AG04449 (cell line): ENCODE results near the gene ISOC2.

Source experiments
- CTCF ChIA-PET: fragments of 350-600 bp; formaldehyde crosslinking; extraction: SDS; loops from one replicate; lab custom pipeline; 2021; ENCODE audit warnings: antibody characterized with exemption; lab: Yijun Ruan, JAX
- POLR2A ChIA-PET: fragments of 400-600, 350-600 bp; formaldehyde crosslinking; extraction: SDS; loops from one replicate; lab custom pipeline; 2020; ENCODE audit warnings: antibody characterized with exemption, inconsistent platforms; lab: Yijun Ruan, JAX
- DNase-seq: peaks from one replicate; pipeline ENCODE4 v3.0.0-alpha.2; 2010; ENCODE audit warnings: low read depth, low spot score
- H3K4me3 ChIP-seq: 2 replicates; pipeline ENCODE4 v1.5.1; 2011; ENCODE audit warnings: low read depth, mild to moderate bottlenecking, control low read depth, low read length
- TF ChIP-seq, protein P1 (sequence below): IDR thresholded peaks from one replicate; pipeline ENCODE4 v1.5.1; 2011; ENCODE audit warnings: mild to moderate bottlenecking, moderate library complexity, low read length, control low read depth, inconsistent platforms; ENCODE audit not compliant: insufficient read depth; ENCODE audit errors: missing control alignments

Gene ISOC2

DNA sequence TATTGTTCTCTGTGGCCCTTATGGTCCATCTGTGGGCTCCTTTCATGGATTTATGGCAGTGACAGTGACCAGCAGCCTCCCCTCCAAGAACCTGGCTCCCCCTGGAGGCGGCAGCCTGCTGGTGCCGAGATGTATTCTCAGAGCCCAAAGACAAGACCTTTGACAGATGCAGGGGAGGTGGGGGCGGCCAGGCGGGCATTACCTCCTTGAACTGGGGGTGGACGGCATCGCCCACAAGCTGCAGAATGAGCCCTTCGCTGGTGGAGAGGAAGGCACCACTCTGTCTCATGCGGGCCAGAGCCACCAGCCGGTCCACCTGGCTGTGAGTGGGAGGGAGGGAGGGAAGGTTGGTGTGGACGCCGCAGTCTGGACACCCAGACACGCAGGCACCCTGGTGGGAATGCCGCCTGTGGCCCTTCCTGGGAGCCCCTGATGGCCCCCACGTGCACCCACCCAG, 6.6 kb downstream of the ISOC2 start:
- H3K4me3 ChIP-seq: no peak overlapping the region
- POLR2A ChIA-PET: no interaction called here
- no peak for DNase-seq
- CTCF ChIA-PET: interaction anchor here (1.7 to 3.0 kb wide), 4 partner anchors 12 to 314 kb away, joined by 5 to 24 read pairs (median 14); no protein-coding TSS in a partner anchor
- TF ChIP-seq, protein P1, sequence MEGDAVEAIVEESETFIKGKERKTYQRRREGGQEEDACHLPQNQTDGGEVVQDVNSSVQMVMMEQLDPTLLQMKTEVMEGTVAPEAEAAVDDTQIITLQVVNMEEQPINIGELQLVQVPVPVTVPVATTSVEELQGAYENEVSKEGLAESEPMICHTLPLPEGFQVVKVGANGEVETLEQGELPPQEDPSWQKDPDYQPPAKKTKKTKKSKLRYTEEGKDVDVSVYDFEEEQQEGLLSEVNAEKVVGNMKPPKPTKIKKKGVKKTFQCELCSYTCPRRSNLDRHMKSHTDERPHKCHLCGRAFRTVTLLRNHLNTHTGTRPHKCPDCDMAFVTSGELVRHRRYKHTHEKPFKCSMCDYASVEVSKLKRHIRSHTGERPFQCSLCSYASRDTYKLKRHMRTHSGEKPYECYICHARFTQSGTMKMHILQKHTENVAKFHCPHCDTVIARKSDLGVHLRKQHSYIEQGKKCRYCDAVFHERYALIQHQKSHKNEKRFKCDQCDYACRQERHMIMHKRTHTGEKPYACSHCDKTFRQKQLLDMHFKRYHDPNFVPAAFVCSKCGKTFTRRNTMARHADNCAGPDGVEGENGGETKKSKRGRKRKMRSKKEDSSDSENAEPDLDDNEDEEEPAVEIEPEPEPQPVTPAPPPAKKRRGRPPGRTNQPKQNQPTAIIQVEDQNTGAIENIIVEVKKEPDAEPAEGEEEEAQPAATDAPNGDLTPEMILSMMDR: peak; percentile 77

DNA sequence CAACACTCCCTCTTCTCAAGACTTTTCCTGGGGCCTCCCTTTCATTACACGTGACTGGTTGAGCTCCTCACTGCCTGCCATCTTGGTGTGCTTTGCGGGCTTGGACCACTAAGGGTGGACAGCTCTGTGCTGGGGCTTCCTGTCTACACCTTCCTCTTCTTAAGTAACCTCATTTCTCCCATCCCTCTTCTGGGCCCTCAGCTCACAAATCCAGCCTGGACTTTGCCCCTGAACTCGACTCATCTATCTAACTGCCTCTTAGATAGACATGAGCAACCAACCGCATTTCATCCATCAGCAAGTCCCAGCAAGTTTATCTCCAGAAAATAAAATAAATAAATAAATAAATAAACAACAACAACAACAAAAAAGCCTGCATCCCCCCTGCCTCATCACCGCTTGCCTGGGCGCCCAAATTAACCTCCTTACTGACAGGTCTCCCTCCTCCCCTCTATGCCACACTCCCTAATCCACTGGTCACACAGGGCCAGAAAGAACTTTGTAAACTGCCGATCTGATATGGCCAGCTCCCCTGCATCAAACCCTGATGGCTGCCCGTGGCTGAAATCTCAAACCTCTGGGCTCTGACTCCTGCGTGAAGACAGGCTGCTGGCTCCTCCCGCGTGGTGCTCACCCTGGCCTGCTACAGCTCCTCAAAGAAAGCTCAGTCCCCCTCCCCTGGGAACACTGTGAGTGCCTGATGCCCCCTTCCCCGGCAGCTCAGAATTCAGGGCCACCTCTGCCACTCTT, 7.8 kb downstream of the ISOC2 start:
- POLR2A ChIA-PET: interaction anchor here (1.2 kb wide), 1 partner anchor 23 kb away, joined by 3 read pairs; the partner anchor contains the start of gene ZNF628
- no peak for DNase-seq
- CTCF ChIA-PET: interaction anchor here (0.8 to 3.0 kb wide), 14 partner anchors 10 to 365 kb away, joined by 3 to 24 read pairs (median 5); partner anchors contain the start of genes SHISA7 and ZNF628
- TF ChIP-seq, protein P1: no peak
- H3K4me3 ChIP-seq: no peak overlapping the region

DNA sequence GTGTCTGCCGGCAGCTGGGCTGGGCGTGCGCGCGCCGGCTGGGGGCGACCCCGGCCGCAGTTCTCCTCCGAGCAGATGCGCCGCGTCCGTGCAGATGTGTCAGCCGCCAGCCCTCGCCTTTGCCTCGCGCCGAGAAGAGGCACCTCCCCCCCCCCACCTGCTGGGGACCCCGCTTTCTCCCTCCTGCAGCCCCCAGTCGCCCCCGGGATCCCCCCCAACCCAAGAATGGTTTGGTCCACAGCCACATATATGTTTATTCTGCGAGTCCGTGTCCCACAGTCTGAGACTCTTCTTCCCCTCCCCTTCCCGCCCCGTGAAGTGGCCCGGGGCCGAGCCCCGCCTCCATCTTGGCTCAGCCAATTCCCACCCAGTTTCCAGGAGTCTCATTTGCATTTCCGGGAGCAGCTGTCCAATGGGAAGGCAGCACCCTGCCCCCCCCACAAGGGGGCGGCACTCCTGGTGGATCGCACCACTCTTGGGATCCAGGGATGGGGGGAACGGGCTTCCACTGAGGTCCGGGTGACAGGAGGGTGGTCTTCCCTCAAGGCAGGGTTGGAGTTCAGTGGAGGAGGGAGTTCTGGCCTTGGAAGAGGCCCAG, 8.6 kb downstream of the ISOC2 start:
- CTCF ChIA-PET: interaction anchor here (1.0 to 3.0 kb wide), 12 partner anchors 9 to 364 kb away, joined by 3 to 24 read pairs (median 5); partner anchors contain the start of gene SHISA7
- no peak for DNase-seq
- TF ChIP-seq, protein P1: no peak
- no peak overlapping the region for H3K4me3 ChIP-seq
- POLR2A ChIA-PET: interaction anchor here (1.2 kb wide), 1 partner anchor 23 kb away, joined by 3 read pairs; the partner anchor contains the start of gene ZNF628

DNA sequence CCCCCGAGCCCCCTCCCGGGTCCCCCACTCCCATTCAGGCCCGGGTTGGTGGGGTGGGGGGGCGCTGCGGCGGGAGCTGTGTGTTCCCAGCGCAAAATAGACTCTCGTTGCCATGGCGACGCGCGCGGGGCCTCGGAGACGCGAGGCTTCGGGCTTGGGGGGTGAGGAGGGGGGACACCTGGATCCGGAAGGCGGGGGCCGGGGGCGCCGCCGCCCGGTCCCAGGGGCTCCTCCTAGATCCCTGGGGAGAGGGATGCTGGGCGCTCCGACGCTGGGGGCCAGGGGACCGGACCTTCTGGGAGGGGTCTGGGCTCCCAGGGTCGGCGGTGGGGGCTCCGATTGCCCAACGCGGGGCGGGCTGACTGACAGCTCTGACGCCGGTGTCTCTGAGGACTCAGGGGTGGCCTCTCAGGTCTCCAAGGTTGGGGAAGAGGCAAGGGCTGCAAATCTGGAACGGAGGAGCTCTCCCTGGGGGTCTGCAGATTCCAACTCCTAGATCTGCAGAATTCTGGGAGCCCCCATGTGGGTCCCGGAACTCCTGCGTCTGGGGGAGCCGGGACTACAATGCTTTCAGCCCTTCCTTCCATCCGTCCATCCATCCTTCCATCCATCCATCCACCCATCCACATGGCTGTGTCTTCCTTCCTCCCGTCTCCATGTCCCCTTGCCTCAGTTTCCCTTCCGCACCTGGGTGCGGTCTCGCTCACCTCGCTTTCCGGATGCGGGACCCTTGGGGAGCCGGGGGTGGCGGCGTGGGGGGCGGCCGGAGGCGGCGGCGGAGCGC, 9.3 kb downstream of the ISOC2 start:
- DNase-seq: no peak
- TF ChIP-seq, protein P1: no peak
- ChIA-PET CTCF (interaction anchor here (0.8 to 3.0 kb wide), 5 partner anchors 15 to 305 kb away, joined by 4 to 24 read pairs (median 5); no protein-coding TSS in a partner anchor), POLR2A (no interaction called here)
- no peak overlapping the region for H3K4me3 ChIP-seq

DNA sequence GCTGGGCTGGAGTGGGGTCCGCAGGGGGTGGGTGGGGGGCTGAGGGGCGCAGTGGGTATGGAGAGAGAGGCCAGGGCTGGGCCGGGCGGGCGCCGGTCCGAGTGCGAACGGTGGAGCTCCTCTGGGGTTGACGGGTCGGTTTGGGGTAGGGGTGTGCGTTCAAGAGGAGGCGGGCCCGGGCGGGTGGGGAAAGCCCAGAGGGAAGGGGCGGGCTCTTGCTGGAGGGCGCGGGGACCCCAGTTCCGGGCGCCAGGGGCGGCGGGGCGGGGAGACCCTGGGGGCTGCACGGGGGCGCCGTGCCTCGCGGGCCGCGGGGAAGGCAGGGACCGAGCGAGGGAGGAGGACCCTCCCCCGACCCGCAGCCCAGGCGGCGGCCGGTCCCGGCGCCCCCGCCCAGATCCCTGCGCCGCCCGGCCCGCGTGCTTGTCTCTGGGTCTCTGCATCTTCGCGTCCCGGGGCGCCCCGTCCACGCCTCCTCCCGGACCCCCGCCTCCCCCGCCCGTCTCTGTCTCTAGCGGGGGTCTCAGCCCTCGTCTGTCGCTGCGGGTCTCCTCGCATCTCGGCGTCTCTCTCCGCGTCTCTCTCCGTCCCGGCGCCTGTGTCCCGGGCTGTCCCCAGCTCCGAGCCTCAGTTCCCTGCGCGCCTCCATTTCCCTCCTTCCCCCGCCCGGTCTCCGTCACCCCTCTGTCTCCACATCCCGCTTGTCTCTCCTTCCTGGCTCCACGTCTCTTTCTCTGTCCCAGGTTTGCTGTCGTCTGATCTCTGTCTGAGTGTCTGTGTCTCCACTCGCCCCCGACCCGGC, 10.1 kb downstream of the ISOC2 start:
- CTCF ChIA-PET: interaction anchor here (0.5 to 3.0 kb wide), 3 partner anchors 9 to 53 kb away, joined by 3 to 24 read pairs (median 5); no protein-coding TSS in a partner anchor
- DNase-seq: no peak
- H3K4me3 ChIP-seq: 0 out of 2 replicates have a peak overlapping the region, but pooled peaks have one; percentile 1
- TF ChIP-seq, protein P1: no peak
- POLR2A ChIA-PET: no interaction called here
